ENCODE results near the gene BDNF.

Gene BDNF

DNA sequence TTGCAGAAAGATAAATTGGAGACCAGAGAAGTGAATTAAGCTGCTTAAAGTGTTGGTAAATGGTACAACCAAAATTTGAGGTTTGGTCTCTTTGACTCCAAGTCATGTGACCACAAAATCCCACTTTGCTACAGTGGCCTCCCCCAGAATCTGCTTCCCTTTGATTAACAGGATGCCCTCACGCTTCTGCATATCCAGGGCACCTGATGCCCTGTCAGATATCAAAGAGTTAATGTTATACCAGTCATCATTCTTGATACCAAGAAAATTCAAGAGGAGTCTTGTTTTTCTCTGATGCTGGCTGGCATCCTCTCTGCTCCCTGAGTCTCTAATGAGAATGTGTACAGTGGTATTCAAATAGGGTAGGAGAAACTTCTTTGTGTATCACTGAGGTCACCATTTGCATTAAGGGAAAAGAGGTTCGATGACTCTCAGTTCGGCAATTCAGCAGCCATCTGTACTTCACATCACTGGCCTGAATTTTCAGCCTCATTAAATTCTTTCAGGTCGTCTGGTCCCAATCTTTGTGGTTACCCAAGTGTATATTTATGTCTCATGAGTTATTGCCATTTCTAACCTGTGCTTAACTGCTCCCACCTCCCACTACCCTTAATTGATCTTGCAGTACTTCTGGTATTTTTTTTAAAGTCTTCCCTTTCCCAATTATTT, 73.9 kb downstream of the BDNF start:
- no peak for DNase-seq (ENCODE audit: low read depth)

DNA sequence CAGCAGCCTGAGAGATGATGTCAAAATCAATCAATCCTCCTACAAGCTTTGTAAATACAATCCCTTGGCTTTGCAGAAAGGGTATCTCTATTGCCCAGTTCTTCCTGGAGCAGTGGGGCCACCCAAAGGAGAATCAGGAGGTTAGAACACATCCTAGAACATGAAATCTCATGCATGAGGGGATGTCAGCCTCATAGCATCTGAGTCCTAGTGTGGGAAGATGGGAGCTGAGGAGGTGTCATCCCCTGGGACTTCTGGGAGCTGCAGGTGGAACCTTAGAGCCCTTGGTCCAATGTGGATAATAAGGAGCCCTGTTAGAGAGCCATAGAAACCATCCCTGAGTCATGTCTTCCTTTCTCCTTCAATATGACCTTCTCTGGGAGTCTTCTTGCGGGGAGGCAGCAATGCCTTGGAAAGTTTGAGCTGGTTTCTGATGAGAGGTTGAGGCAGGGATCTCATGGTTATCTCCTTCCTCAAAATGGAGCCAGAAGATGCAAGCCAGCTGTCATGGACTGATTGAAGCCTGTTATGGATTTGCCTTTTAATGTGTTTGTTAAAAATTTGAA, 74.8 kb downstream of the BDNF start:
- no peak for DNase-seq (ENCODE audit: low read depth)

DNA sequence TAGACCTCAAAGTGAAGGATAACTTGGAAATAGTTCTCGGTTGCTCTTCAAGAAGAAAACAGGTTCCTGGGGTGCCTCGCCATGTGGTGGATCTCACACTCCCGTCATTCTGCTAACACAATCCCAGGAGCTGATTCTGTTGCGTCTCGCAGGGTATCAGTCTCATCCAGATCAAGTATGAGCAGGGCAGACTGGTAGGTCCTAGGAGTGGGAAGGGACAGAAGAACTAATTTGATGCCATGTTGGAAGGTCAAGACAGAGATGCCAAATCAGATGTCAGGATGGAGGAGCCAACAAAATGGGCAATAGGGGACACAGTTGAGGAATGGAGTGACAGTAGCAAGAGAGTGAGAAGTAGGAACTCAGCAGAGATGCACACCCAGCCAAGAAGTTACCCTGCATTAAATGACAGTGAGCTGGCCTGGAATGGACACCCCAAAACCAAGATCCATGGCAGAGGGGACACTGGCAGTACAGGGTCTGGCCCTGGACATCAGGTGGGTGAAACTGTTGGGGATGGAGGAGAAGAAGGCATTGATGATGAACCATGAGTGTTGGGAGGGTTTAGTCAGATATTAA, 76.2 kb downstream of the BDNF start:
- DNase-seq (ENCODE audit: low read depth) = no peak

DNA sequence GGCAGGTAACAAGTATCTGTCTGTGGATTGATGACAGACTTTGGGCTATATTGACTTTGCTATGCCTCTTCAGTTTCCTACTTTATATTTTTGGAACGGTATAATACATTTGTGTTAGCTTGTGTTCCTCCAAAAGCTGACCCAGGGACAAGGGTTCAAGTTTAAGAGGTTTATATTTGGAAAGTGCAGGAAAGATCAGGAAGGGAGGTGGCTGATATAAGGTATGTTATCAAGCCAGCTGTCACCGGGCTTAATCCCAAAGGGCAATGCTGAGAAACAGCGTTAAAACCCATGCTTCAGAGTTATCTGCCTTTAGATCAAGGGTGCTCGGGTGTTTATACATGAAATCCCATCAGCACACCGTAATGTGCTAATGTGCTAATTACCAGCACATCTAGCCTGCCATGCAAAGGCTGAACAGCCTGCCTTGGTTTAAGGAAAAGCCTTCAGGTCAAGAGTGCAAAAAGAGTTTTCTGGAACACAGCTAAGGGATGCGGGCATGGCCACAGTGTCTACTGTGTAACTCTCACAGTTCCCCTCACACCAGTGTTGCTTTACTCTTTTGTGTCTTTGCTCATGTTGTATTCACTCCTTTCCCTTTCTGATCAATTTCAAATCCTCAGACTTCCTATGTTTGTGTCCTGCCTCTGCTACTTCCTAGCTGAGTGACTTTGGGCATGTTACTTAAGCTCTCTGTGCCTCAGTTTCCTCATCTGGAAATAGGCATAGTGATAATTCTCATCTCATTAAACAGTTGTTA, 77.5 kb downstream of the BDNF start:
- DNase-seq (ENCODE audit: low read depth) = no peak

DNA sequence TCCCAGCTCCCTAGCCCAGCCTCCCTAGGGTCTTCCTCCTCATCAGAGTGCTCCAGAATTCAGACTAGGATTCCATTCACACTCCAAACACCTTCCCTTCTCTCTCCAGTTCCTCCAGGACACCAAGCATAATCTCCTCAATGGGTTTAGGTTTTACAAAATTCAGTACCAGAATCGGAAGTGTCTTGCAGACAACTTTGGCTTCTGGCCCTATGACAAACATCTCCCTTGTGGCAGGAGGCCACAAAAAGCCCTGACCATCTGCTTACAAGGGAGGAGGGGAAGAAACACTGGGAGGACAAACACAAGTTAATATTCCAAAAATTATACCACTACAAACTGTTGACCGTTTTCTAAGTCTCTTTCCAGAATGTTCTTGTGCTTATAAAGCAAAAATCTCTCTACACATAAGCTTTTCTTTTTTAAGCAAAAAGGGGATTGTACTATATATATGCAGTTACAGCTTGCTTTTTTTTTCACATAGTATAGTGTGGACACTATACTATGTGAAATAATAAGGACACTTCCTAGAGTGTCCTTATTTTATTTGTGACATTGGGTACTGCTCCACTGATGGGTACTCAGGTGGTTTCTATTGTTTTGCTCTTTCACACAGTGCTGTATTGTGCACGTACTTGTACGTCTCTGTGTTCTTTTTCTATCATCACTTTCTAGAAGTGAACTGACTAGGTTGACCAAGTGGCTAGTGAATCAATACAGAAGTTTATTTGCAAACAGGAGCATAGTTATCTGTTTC, 78.7 kb downstream of the BDNF start:
- no peak for DNase-seq (ENCODE audit: low read depth)

DNA sequence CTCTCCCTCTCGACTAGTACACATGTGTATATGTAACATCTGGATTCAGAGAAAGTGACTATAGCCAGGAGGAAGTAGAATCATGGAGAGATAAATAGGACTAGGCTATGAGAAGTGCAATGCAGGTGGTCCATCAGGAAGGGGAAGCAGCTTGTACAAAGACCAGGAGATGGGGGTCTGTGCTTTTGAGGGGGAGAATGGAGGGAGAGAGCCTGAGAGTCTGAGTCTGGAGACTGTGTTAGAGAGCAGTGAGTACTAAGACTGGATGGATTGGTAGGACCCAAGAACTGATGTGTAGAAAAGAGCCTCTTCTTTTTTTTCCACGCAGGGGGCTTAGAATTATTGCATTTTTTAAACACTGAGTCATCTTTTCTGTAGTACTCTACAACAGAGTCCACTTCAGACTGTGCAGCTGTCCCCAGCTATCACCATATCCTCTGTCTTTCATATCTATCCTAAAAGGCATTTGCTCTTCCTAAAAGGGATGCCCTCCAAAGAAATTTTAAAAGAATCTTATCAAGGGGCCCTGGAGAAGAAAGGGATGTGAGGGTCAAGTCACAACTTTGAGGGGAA, 80.4 kb downstream of the BDNF start:
- DNase-seq (ENCODE audit: low read depth) = no peak

DNA sequence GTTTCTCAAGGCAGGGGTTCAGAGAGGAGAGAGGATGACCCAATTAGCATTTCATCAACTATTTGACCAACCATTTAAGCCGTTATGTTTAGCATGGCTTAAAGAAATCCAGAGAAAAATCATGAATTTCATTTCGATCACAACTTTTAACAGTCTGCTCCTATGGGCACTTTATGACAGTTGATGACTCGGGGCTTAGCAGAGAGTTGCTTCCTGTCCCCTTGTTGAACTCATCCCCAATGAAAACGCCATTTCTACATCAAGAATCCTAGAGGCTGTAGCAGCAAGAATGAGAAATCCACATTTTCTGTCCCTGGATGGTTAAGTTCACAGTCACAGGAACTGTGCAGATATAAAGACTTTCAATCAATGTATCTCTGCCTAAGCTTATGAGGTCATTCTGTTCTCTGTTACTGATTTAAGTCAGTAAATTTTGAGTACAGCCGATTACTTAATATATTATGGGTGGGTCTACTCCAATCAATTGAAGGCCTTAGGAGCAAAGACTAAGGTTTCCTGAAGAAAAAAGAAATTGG, 81.1 kb downstream of the BDNF start:
- DNase-seq (ENCODE audit: low read depth) = no peak

DNA sequence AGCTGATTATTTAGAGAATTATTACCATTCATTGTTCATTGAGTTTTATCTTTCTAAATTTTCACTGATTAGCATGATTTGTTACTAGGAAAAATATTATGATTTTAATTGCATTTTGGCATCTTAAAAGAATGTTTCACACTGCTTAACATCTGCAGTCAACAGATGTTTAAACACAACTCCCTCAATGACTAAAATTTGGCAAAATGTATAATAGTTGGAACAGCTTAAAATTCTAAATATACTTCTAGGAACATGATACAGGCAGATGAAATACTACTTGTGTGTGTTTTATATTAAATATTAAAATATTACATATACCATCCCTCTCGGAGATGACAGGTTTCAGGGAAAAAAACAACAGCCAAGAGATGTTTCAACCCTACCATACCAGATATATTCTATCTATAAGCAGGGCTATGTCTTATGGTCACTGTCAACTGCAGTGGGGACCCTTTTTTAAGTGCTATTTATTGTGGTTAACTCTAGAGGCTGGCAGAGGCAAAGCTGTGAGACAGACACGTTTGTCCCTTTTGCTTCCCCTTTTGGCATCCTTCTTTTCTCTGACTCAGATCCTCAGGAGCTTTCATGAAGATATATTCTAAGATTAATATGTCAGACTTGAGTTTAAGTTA, 81.9 kb downstream of the BDNF start:
- DNase-seq (ENCODE audit: low read depth) = no peak

DNA sequence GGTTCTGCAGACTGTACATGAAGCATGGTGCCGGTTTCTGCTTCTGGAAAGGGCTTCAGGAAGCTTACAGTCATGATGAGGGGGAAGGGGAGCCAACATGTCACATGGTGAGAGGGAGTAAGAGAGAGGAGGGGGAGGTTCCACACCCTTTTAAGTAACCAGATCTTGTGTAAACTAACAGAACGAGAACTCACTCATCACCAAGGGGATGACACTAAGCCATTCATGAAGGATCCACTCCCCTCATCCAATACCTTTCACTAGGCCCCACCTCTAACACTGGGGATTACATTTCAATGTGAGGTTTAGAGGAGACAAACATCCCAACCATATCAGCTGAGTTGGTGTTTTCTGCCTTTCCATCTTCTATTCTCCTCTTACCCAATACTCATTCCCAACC, 83.5 kb downstream of the BDNF start:
- no peak for DNase-seq (ENCODE audit: low read depth)

DNA sequence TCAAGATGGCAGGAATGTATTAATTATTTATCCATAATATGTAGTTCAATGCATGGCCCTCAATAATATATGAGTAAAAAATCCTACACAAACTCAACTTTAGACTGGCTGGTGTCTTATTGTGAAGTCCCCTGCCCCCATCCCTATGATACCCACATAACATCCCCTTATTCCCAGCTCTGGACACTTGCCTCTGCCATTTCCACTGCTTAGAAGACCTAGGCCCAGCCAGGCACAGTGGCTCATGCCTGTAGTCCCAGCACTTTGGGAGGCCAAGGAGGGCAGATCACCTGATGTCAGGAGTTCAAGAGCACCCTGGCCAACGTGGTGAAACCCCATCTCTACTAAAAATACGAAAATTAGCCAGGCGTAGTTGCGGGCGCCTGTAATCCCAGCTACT, 84.4 kb downstream of the BDNF start:
- no peak for DNase-seq (ENCODE audit: low read depth)

DNA sequence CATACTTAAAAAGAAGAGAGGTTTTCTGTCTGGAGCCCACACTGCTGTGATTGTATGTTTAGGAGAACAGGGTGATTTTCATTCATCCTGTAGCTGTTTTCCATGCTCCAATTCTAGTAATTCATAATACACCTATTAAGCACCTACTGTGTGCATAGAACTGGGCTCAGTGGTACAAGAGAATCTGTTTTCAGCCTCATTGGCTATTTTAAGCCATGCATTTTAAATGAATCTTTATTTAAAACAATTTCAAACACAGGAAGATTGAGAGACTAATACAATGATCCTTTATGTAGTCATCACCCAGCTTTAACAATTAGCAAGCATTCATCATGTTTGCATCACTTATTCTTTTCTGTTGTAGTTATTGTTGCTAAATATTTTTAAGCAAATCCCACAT, 86.2 kb downstream of the BDNF start:
- DNase-seq (ENCODE audit: low read depth) = no peak

DNA sequence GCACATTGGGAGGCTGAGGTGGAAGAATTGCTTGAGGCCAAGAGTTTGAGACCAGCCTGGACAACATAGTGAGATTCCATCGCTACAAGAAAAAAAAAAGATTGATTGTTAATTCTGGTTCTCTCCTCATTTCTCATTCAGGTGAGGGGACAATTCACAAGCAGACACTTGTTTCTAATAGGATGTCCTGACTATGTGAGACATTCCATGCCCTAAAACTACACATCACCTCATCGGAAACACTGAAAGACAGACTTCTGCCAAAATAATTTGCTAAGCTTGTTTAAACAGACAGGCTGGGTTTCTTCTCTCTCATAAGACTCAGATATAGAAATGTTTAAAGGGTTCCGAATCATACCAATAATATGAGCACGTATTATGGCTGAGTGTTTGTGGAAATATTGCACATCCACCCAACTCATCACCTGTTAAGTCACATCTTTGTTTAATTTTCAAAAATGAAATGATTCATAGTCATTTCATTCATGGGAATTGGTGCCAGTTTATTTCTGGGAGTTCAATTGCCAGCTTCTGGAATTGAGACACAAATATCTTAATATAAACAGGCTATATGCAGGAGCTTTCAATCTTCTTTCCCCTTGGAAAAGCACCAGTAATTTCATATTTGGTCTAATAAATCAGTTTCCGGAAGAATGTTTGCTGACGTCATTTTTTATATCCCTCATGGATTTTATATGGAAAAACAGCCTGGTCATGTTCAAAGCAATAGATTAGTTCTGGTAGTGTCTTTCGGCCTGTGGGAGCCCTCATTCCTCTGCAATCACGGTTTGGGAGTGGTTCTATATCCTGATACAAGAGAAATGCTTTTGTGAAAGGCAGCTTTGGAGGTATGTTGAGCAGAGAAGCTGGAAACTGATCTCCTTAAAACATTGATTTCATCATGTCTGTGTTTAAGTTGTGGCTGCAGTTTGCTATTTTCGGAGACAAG, 87.0 kb downstream of the BDNF start:
- no peak for DNase-seq (ENCODE audit: low read depth)

DNA sequence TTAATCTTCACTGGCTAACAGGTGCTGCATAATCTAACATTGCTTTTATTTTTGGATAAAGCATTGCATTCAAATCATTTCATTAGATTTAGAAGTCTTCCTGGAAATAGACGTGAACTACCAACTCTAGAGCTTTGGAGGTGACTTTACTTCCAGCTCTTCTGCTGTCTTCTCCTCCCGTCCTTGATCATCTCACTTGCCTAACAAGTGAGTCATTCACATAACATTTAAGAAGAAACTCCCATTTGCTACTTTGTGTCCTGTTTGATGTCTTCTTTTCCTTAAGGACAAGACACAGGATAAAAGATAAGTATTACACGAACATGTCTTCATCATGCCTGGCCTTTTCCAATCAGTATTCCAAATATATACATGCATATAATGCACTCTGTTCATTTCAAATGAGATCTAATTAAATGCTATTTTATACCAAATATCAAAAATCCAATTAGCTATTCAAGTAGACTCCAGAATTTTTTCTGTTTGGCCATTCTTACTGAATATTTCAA, 88.3 kb downstream of the BDNF start:
- no peak for DNase-seq (ENCODE audit: low read depth)

DNA sequence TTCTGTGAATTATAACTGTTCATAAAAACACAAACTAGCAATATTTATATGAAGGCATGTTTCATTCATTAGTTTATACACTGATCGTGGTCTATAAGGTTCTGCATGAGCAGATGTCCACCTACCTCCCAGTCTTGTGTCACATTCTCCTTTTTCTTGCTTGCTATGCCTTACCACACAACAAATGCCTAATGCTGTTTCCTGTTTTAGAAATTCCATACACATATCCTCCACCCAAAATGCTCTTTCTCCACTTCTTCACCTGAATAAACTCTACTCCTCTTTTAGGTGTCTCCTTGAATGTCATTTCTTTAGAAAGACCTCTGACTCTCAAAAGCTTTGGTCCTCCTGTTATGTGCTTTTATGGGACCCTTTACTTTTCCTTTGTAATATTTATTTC, 88.9 kb downstream of the BDNF start:
- no peak for DNase-seq (ENCODE audit: low read depth)

DNA sequence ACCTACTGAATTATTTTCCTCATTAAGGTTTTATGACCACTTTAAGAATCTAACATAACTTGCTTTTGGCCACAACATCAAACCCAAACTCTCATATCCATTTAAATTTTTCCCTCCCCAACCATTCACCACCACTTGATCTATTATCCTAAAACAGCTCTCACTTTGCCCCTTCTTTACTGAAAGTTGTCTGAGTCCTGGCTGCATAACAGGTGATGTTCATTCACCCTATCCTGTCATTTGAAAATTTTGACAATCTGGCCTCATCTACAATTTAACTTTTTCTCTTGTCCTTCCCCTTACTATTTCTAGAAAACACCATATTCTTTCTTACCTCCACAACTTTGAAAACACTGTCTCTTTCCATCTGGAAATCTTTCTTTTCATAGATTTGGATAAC, 89.3 kb downstream of the BDNF start:
- DNase-seq (ENCODE audit: low read depth) = no peak

DNA sequence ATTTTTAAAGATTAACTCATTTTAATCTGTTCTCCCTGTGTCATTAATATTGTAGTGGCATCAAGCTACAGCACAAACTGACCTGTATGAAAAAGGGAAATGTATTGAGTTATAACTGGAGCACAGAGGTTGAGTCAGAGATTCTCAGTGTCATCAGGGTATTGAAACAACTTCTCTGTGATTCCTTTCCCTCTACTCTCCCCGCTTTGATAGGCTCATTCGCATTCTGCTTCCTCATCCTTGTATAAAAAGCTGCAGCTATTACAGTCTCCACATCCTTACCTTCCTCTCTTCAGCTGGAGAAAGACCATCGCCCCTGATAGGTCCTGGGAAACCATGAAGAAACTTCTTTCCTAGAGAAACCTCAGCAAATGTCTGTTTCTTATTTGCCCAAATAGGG, 90.0 kb downstream of the BDNF start:
- no peak for DNase-seq (ENCODE audit: low read depth)

DNA sequence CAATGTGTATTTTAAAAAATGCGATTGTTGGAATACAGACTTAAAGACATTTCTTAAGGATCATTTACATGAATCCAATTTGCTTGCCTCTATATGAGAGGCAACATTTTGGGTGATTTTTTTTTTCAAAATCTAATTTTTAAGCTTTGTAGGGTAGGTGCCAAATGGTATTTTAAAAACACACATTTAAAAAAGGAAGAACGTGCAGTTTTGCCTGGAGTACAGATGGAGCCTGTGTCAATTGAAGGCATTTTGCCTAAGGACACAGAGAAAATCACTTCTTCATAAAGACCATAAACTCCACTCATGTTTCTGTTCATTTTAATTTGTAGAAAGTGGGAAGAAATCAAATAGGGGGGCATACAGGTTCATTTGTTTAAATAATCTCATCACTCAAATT, 91.3 kb downstream of the BDNF start:
- DNase-seq (ENCODE audit: low read depth) = no peak

DNA sequence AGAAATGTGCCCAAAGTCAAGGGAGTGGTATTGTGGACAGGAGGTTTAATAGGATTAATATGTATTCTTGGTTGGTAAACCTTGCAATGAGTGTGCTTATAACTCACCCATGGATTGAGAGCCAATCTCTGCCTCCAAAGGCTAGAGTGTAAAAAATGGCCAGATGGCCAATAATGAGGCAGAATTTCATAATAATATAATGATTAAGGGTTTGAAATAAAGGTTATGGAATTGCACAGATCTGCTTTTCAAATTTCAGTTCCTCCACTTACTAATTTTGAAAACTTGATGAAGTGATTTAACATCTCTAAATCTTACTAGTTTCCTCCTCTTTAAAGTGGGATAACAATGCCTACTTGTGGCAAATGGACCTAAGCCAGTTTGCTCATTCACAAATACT, 94.8 kb downstream of the BDNF start:
- DNase-seq (ENCODE audit: low read depth) = no peak
